ENCODE measurements around the gene GSS. TPM values are rescaled to one million over a fixed set of nuclear protein-coding genes. Genes with fewer than 3 reads are reported as not detected.
"Not testable (repeated sequence)": the region's sequence is repeated elsewhere in the genome, so short reads cannot be mapped to it uniquely, and the experiment has no call there.

GSS gene
- total RNA-seq, 4 donors from 2014 or later: 61.3 to 75.2 (median 64.5) TPM

- H3K9me3 ChIP-seq: no peaks in the 10 kb centered on the region
- no peak overlapping the region for H3K4me3 ChIP-seq
- H3K27ac ChIP-seq: no peak overlapping the region
- TF ChIP-seq CTCF (IDR thresholded peaks at IDR 0.05) (no peak), POLR2A (IDR thresholded peaks at IDR 0.05) (no peak)
- peaks cover 0 to 62% (median 13%) of the 10 kb centered on the region in 3 donors for H3K36me3 ChIP-seq
- H3K27me3 ChIP-seq: no peaks in the 10 kb centered on the region
- intact Hi-C loops (cut with DNase I): no loop called here
- H3K4me1 ChIP-seq: peaks cover 0 to 18% (median 3%) of the 10 kb centered on the region in 3 donors
- no peak for DNase-seq
- WGBS, 2 donors: 74 to 76% methylated on average over 1 of the region's 1 CpG
These were observed 71.3 kb downstream of the GSS start for GRCh38 chr20:34884260-34884659.

- intact Hi-C loops (cut with DNase I): no loop called here
- H3K27me3 ChIP-seq: no peaks in the 10 kb centered on the region
- H3K4me3 ChIP-seq: no peak overlapping the region
- no peak for DNase-seq
- no peaks in the 10 kb centered on the region for H3K9me3 ChIP-seq
- no peak for TF ChIP-seq POLR2A (IDR thresholded peaks at IDR 0.05)
- no peak for TF ChIP-seq CTCF (IDR thresholded peaks at IDR 0.05)
- H3K36me3 ChIP-seq: peaks cover 0 to 58% (median 13%) of the 10 kb centered on the region in 3 donors
- peaks cover 0 to 19% (median 3%) of the 10 kb centered on the region in 3 donors for H3K4me1 ChIP-seq
- 91% methylated on average over 4 of the region's 4 CpGs for WGBS, 2 donors
- H3K27ac ChIP-seq: no peak overlapping the region
These were observed 71.8 kb downstream of the GSS start for GRCh38 chr20:34883809-34884208.

GRCh38 chr20:34883087-34883688 is 72.4 kb downstream of the GSS start:
- no peak overlapping the region for H3K27ac ChIP-seq
- peaks cover 0 to 51% (median 13%) of the 10 kb centered on the region in 3 donors for H3K36me3 ChIP-seq
- peaks cover 0 to 24% (median 3%) of the 10 kb centered on the region in 3 donors for H3K4me1 ChIP-seq
- intact Hi-C loops (cut with DNase I): no loop called here
- no peak overlapping the region for H3K4me3 ChIP-seq
- TF ChIP-seq CTCF (IDR thresholded peaks at IDR 0.05): no peak
- no peak for TF ChIP-seq POLR2A (IDR thresholded peaks at IDR 0.05)
- H3K27me3 ChIP-seq: no peaks in the 10 kb centered on the region
- no peaks in the 10 kb centered on the region for H3K9me3 ChIP-seq
- no peak for DNase-seq

- TF ChIP-seq CTCF (IDR thresholded peaks at IDR 0.05) (no peak), POLR2A (IDR thresholded peaks at IDR 0.05) (no peak)
- no peak for DNase-seq
- Histone ChIP-seq H3K9me3 (no peaks in the 10 kb centered on the region), H3K4me1 (peaks cover 4 to 39% (median 10%) of the 10 kb centered on the region in 3 donors), H3K36me3 (peaks cover 0 to 41% (median 13%) of the 10 kb centered on the region in 3 donors), H3K4me3 (no peak overlapping the region), H3K27ac (no peak overlapping the region), H3K27me3 (no peaks in the 10 kb centered on the region)
- intact Hi-C loops (cut with DNase I): no loop called here
- WGBS, 2 donors: 43 to 56% methylated on average over 2 of the region's 2 CpGs
These were observed 73.9 kb downstream of the GSS start for GRCh38 chr20:34881689-34882088.

GRCh38 chr20:34880971-34881370 is 74.6 kb downstream of the GSS start:
- H3K9me3 ChIP-seq; intact Hi-C loops (cut with DNase I); H3K27me3 ChIP-seq; H3K27ac ChIP-seq; DNase-seq; H3K4me3 ChIP-seq: not testable (repeated sequence)
- peaks cover 0 to 35% (median 13%) of the 10 kb centered on the region in 3 donors for H3K36me3 ChIP-seq
- 82 to 88% methylated on average over 7 of the region's 7 CpGs for WGBS, 2 donors
- peaks cover 4 to 39% (median 10%) of the 10 kb centered on the region in 3 donors for H3K4me1 ChIP-seq

All from esophagus squamous epithelium (tissue), 5 donors.